OCI-M2 (cell line): Measurements from ENCODE around the gene TBRG4.

Source experiments
- DNase-seq: peaks from one replicate; lab custom pipeline; 2025; ENCODE audit not compliant: unreplicated experiment; lab: John Stamatoyannopoulos, UW

TBRG4 gene

GRCh38 chr7:45060295-45060694 is 51.2 kb downstream of the TBRG4 start:
- DNase-seq: no peak

- no peak for DNase-seq
Measured at GRCh38 chr7:45057878-45058277, 53.6 kb downstream of the TBRG4 start.

- DNase-seq: no peak
Measured at GRCh38 chr7:45055594-45056219, 55.8 kb downstream of the TBRG4 start.

- no peak for DNase-seq
Measured at GRCh38 chr7:45055016-45055415, 56.5 kb downstream of the TBRG4 start.

- DNase-seq: no peak
Measured at GRCh38 chr7:45054442-45054841, 57.1 kb downstream of the TBRG4 start.

GRCh38 chr7:45053941-45054340 is 57.6 kb downstream of the TBRG4 start:
- DNase-seq: no peak

GRCh38 chr7:45053401-45053800 is 58.1 kb downstream of the TBRG4 start:
- no peak for DNase-seq

- DNase-seq: no peak
Measured at GRCh38 chr7:45052011-45052410, 59.5 kb downstream of the TBRG4 start.

- DNase-seq: no peak
Measured at GRCh38 chr7:45050198-45050597, 61.3 kb downstream of the TBRG4 start.
